Measurements from ENCODE around the gene ANKRD34B. TPM values are rescaled to one million over a fixed set of nuclear protein-coding genes. Genes with fewer than 3 reads are reported as not detected.

Gene ANKRD34B
- total and polyA plus RNA-seq, 2 of the 13 experiments (the other 11 are each of a cell fraction or from before 2014, with no cell fraction given): 0.01 to 0.04 TPM

GRCh38 chr5:80591352-80591751 is 21.3 kb upstream of the ANKRD34B start:
- no peak for ATAC-seq
- no peak for FAIRE-seq
- no peaks in the 10 kb centered on the region; a peak in 1 of 5 replicates for H3K27me3 ChIP-seq (ENCODE audit: control insufficient read depth in 1 of 2, insufficient read depth in 2 of 2, low read length in 2 of 2)
- CTCF ChIA-PET (ENCODE audit: low intra/inter-chr PET ratio, low total read pairs): no interaction called here
- H3K79me2 ChIP-seq (ENCODE audit: insufficient read depth, low read length): no peaks in the 10 kb centered on the region
- H3K9ac ChIP-seq (ENCODE audit: insufficient read depth, low read depth, low read length): no peak overlapping the region
- 58% methylated on average over 3 of the region's 3 CpGs for WGBS (ENCODE audit: low lambda C conversion rate)
- H3K4me1 ChIP-seq (ENCODE audit: insufficient read depth, low read length): peaks cover 60% of the 10 kb centered on the region
- H3K27ac ChIP-seq (ENCODE audit: extremely low read length, insufficient read depth, low read length): no peak overlapping the region
- BruUV-seq (replicated peaks): no TSS peak
- H3K9me3 ChIP-seq (ENCODE audit: low read length): no peaks in the 10 kb centered on the region
- no peak overlapping the region for H3K4me3 ChIP-seq (replicated peaks in 1 of 3; ENCODE audit: insufficient read depth in 1 of 3, low read depth in 2 of 3, low read length in 3 of 3)
- peak overlapping the region; percentile 59; the same call in 1 of the 2 replicates for H3K4me2 ChIP-seq (ENCODE audit: low read depth, low read length)
- in situ Hi-C loops (cut with HindIII; ENCODE audit: extremely low pct_ligation_motif_present, low pct_unique_long_range_greater_than_20kb): no loop called here
- H3K36me3 ChIP-seq (replicated peaks in 1 of 2; ENCODE audit: control insufficient read depth in 1 of 2, insufficient read depth in 2 of 2, low read length in 2 of 2): no peaks in the 10 kb centered on the region
- intact Hi-C loops (cut with micrococcal nuclease; ENCODE audit: unreplicated experiment): loop anchor here (10.0 kb wide), 1 partner anchor 63 kb away; the partner anchor contains the start of genes DHFR and MSH3
- POLR2A ChIA-PET: no interaction called here
- H4K20me1 ChIP-seq (ENCODE audit: insufficient read depth, low read length): no peaks in the 10 kb centered on the region
- DNase-seq (ENCODE audit: low spot score): no peak
- no peak overlapping the region for H2AFZ ChIP-seq (ENCODE audit: low read length)
- TF ChIP-seq MIER2 (CRISPR knock-in tag; IDR thresholded peaks at IDR 0.05): no peak
- no peak for TF ChIP-seq ZNF367 (CRISPR knock-in tag; IDR thresholded peaks at IDR 0.05; ENCODE audit: borderline replicate concordance)
- TF ChIP-seq DZIP1 (CRISPR knock-in tag; IDR thresholded peaks at IDR 0.05): no peak
- TF ChIP-seq NKX3-1 (CRISPR knock-in tag; IDR thresholded peaks at IDR 0.05): no peak
- TF ChIP-seq ZNF17 (CRISPR knock-in tag; IDR thresholded peaks at IDR 0.05): no peak
- TF ChIP-seq ZNF124 (CRISPR knock-in tag; IDR thresholded peaks at IDR 0.05): no peak
- TF ChIP-seq GATAD1 (CRISPR knock-in tag; IDR thresholded peaks at IDR 0.05): no peak
- TF ChIP-seq YEATS4 (CRISPR knock-in tag; IDR thresholded peaks at IDR 0.05; ENCODE audit: borderline replicate concordance): no peak
- TF ChIP-seq MLXIP (CRISPR knock-in tag; IDR thresholded peaks at IDR 0.05; ENCODE audit: borderline replicate concordance): no peak
- no peak for TF ChIP-seq RBFOX2 (IDR thresholded peaks at IDR 0.05; ENCODE audit: low read depth, low read length)
- TF ChIP-seq ZNF550 (CRISPR knock-in tag; IDR thresholded peaks at IDR 0.05; ENCODE audit: borderline replicate concordance): no peak
- no peak for TF ChIP-seq RAD21 (CRISPR knock-in tag; IDR thresholded peaks at IDR 0.05)
- no peak for TF ChIP-seq ZNF746 (CRISPR knock-in tag; IDR thresholded peaks at IDR 0.05)
- TF ChIP-seq MTERF4 (CRISPR knock-in tag; IDR thresholded peaks at IDR 0.05): no peak
- TF ChIP-seq ARID5B (CRISPR knock-in tag; IDR thresholded peaks at IDR 0.05): no peak
